Activated CD4-positive, alpha-beta T cell treated with anti-CD3 and anti-CD28 coated beads for 36 hours (primary cell): Measurements from ENCODE around the gene RPL41. TPM values are rescaled to one million over a fixed set of nuclear protein-coding genes. Genes with fewer than 3 reads are reported as not detected.
A peak's percentile ranks its signal among the peaks of the same experiment; 100 is the strongest.

ENCODE experiments used
- ATAC-seq: fragments of 200-7000 bp; cut with Tn5 transposase; one replicate; pipeline ENCODE4 v1.10.0; 2021; ENCODE audit warnings: mild to moderate bottlenecking, moderate library complexity
- CTCF ChIA-PET: fragments of 350-600 bp; sonication (Branson Sonifier 250); formaldehyde crosslinking; loops from one replicate; lab custom pipeline; 2021; ENCODE audit warnings: antibody characterized with exemption; lab: Charles Lee
- POLR2A ChIA-PET: fragments of 350-600 bp; sonication (Branson Sonifier 250); formaldehyde crosslinking; loops from one replicate; lab custom pipeline; 2021; ENCODE audit warnings: antibody characterized with exemption, inconsistent platforms; lab: Charles Lee
- DNase-seq: peaks from one replicate; pipeline ENCODE4 v3.0.0-alpha.2; 2020
- H3K27ac Mint-ChIP-seq: one replicate; pipeline ENCODE4 v1.8.0; 2021; ENCODE audit warnings: mixed read lengths
- H3K27me3 Mint-ChIP-seq: one replicate; pipeline ENCODE4 v1.8.0; 2021; ENCODE audit warnings: mixed read lengths
- H3K36me3 Mint-ChIP-seq: one replicate; pipeline ENCODE4 v1.8.0; 2021; ENCODE audit warnings: low read depth, mixed read lengths
- H3K4me1 Mint-ChIP-seq: one replicate; pipeline ENCODE4 v1.8.0; 2021; ENCODE audit warnings: mixed read lengths
- H3K4me3 Mint-ChIP-seq: one replicate; pipeline ENCODE4 v1.8.0; 2021; ENCODE audit warnings: mild to moderate bottlenecking, moderate library complexity, mixed read lengths
- H3K9me3 Mint-ChIP-seq: one replicate; pipeline ENCODE4 v1.8.0; 2021; ENCODE audit warnings: low read depth, mixed read lengths
- intact Hi-C, 2 experiments: fragments of 100-400 bp; cut with DNase I in 1 of 2; cut with micrococcal nuclease in 1 of 2; formaldehyde crosslinking; loops; one replicate each; pipeline versions ENCODE4 v1.14.2 to v1.15.1; 2022 to 2024; cut with DNase I, micrococcal nuclease
- total RNA-seq, 2 experiments: library from RNA; stranded (reverse); gene quantifications; one replicate each; pipeline ENCODE4 v1.2.3, GENCODE V29; 2021

RPL41 gene
- total RNA-seq, 2 experiments from 2014 or later: 5,101 to 9,949 TPM

DNA sequence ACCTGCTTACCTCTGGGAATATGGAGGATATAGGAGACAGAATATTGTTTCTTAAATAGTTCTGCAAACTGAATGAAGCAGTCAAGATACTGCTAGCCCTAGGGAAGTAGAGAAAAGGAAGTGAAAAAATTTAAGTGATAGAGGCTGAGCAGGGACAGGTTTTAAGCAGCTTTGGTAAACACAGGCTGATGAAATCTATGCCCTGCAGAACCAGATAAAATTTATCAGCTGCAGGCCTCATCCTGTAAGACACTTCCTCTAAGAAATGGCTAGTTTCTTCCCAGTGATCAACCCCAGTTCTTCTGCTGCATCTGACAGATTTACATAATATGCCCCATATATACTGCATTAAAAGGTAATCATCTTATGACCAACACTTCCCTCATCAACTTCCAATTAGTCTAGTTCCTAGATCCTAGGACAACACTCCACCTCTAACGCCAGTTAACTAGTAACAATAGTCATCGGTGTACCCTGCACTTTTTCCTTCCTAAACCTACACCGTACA is 10.4 kb downstream of the RPL41 start:
- POLR2A ChIA-PET: interaction anchor here (0.6 to 2.7 kb wide), 4 partner anchors 10 to 95 kb away, joined by 3 to 11 read pairs (median 4); partner anchors contain the start of genes RNF41, RPL41 and SMARCC2

DNA sequence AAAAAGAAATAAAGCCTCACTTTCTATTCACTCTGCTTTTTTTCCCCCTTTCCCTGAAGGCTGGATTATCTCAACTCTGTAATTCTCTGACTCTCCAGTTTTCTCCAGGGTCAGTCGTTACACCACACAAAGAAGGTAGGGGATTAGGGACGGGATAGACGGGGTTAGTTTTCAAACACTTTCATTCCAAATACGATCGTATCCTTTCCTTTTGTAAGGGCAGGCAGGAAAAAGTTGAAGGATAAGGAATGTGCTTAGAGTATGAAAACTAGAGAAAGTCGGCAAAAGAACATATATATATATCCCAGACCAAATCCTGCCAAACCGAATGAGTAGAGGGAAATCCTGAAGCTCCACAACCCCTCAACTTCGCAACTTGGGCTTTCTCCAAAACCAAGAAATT is 11.1 kb downstream of the RPL41 start:
- POLR2A ChIA-PET: interaction anchor here (0.6 to 2.7 kb wide), 13 partner anchors 10 to 309 kb away, joined by 3 to 48 read pairs (median 6); partner anchors contain the start of genes MYL6, MYL6B, ORMDL2 and PA2G4
- Mint-ChIP-seq H3K36me3 (peaks cover 33% of the 10 kb centered on the region), H3K27ac (peak overlapping the region; percentile 93), H3K27me3 (no peaks in the 10 kb centered on the region), H3K4me3 (peak overlapping the region; percentile 93), H3K9me3 (no peaks in the 10 kb centered on the region), H3K4me1 (peaks cover 53% of the 10 kb centered on the region)
- CTCF ChIA-PET: interaction anchor here (0.6 to 7.4 kb wide), 21 partner anchors 8 to 310 kb away, joined by 3 to 112 read pairs (median 4); partner anchors contain the start of genes ANKRD52, MYL6, ORMDL2 and PA2G4
- intact Hi-C loops: loop anchor here (1.0 to 5.0 kb wide), 7 partner anchors 61 to 509 kb away; partner anchors contain the start of genes COQ10A (in 2 of the 2), ANKRD52 (in 1 of the 2), SMARCC2 (in 1 of the 2) and SPRYD4 (in 1 of the 2)
- DNase-seq: no peak
- ATAC-seq: no peak

More for the DNA sequence above, 10.4 kb downstream of the RPL41 start:
- DNase-seq: no peak
- intact Hi-C loops: loop anchor here (1.0 to 5.0 kb wide), 12 partner anchors 8 to 510 kb away; partner anchors contain the start of genes COQ10A (in 2 of the 2), SMARCC2 (in 2 of the 2), ZC3H10 (in 2 of the 2) and ANKRD52 (in 1 of the 2)
- H3K36me3 Mint-ChIP-seq: peaks cover 26% of the 10 kb centered on the region
- CTCF ChIA-PET: interaction anchor here (0.7 to 7.4 kb wide), 18 partner anchors 8 to 231 kb away, joined by 3 to 112 read pairs (median 6); partner anchors contain the start of genes ANKRD52, MYL6, MYL6B and PAN2
- peaks cover 46% of the 10 kb centered on the region for H3K4me1 Mint-ChIP-seq
- H3K27me3 Mint-ChIP-seq: no peaks in the 10 kb centered on the region
- peak overlapping the region; percentile 93 for H3K4me3 Mint-ChIP-seq
- no peaks in the 10 kb centered on the region for H3K9me3 Mint-ChIP-seq
- H3K27ac Mint-ChIP-seq: peak overlapping the region; percentile 93
- no peak for ATAC-seq

DNA sequence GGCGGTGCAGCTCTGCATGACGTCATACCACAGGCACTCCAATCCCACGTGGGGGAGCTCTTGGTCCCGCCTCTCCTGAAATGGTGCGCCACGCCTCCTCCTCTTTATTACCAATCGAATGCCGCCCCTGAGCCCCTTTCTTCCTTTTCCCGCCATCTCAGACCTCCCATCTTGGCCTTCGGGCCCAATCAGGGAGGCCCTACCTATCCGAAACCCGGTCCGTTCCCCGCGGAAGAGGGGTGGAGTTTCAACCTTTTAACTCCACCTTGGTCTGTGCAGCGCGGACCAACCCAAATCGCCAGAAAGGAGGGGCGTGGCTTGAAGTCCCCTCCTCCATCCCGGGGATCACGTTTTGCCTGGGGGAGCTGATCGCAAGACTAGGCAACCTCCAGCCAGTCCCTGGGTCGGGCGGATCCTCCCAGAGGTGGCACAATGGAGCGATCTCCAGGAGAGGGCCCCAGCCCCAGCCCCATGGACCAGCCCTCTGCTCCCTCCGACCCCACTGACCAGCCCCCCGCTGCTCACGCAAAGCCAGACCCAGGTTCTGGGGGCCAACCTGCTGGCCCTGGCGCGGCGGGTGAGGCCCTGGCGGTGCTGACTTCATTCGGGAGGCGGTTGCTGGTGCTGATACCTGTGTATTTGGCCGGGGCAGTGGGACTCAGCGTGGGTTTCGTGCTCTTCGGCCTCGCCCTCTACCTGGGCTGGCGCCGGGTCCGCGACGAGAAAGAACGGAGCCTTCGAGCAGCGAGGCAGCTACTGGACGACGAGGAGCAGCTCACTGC is 11.6 kb downstream of the RPL41 start, which contains the start of gene ESYT1:
TSS of gene ESYT1 (plus strand) at position 380 of the 782 bp plus-strand sequence. CDS start at position 433, 53 bp downstream.
- peak; percentile 96 for ATAC-seq
- Mint-ChIP-seq H3K27ac (peak within 1 kb of the TSS; percentile 95), H3K27me3 (no peaks in the 10 kb centered on the region), H3K36me3 (peaks cover 36% of the 10 kb centered on the region), H3K4me3 (peak within 1 kb of the TSS; percentile 93), H3K4me1 (peaks cover 55% of the 10 kb centered on the region), H3K9me3 (no peaks in the 10 kb centered on the region)
- peak; percentile 98 for DNase-seq
- ChIA-PET CTCF (interaction anchor here (0.5 to 7.4 kb wide), 23 partner anchors 9 to 311 kb away, joined by 3 to 112 read pairs (median 4); partner anchors contain the start of genes ANKRD52, MYL6, ORMDL2 and PA2G4), POLR2A (interaction anchor here (0.6 to 2.7 kb wide), 16 partner anchors 9 to 310 kb away, joined by 3 to 48 read pairs (median 4); partner anchors contain the start of genes MYL6, MYL6B, ORMDL2 and PA2G4)
- intact Hi-C loops: loop anchor here (1.0 to 5.0 kb wide), 11 partner anchors 24 to 509 kb away; partner anchors contain the start of genes COQ10A (in 2 of the 2), MYL6B (in 2 of the 2), PA2G4 (in 2 of the 2) and ANKRD52 (in 1 of the 2)

- Mint-ChIP-seq H3K27ac (peak overlapping the region; percentile 95), H3K27me3 (no peaks in the 10 kb centered on the region), H3K36me3 (peaks cover 41% of the 10 kb centered on the region), H3K9me3 (no peaks in the 10 kb centered on the region), H3K4me1 (peaks cover 55% of the 10 kb centered on the region), H3K4me3 (peak overlapping the region; percentile 93)
- ChIA-PET CTCF (interaction anchor here (0.5 to 7.4 kb wide), 15 partner anchors 8 to 155 kb away, joined by 3 to 112 read pairs (median 6); partner anchors contain the start of genes MYL6, PA2G4, RAB5B and RNF41), POLR2A (interaction anchor here (0.6 to 2.7 kb wide), 9 partner anchors 11 to 93 kb away, joined by 3 to 48 read pairs (median 11); partner anchors contain the start of genes MYL6, MYL6B, PA2G4 and RNF41)
- ATAC-seq: no peak
- DNase-seq: no peak
- intact Hi-C loops: loop anchor here (1.0 to 5.0 kb wide), 6 partner anchors 24 to 339 kb away; partner anchors contain the start of genes MYL6B (in 2 of the 2), PA2G4 (in 2 of the 2), COQ10A (in 1 of the 2) and CS (in 1 of the 2)
These were observed 12.3 kb downstream of the RPL41 start for GRCh38 chr12:56128670-56129205.

- no peaks in the 10 kb centered on the region for H3K9me3 Mint-ChIP-seq
- ChIA-PET POLR2A (interaction anchor here (0.6 to 2.3 kb wide), 6 partner anchors 12 to 53 kb away, joined by 3 to 48 read pairs (median 10); partner anchors contain the start of genes MYL6, PA2G4, RPL41 and ZC3H10), CTCF (interaction anchor here (0.6 to 7.4 kb wide), 8 partner anchors 10 to 93 kb away, joined by 3 to 112 read pairs (median 10); partner anchors contain the start of genes PA2G4, RNF41, SMARCC2 and ZC3H10)
- H3K27ac Mint-ChIP-seq: peak overlapping the region; percentile 95
- H3K4me3 Mint-ChIP-seq: peak overlapping the region; percentile 93
- peaks cover 58% of the 10 kb centered on the region for H3K4me1 Mint-ChIP-seq
- peak; percentile 3 for ATAC-seq
- H3K27me3 Mint-ChIP-seq: no peaks in the 10 kb centered on the region
- intact Hi-C loops: loop anchor here in 1 of 2 experiments (5.0 kb wide), 2 partner anchors 138 to 338 kb away; partner anchors contain the start of genes COQ10A and SPRYD4
- peaks cover 47% of the 10 kb centered on the region for H3K36me3 Mint-ChIP-seq
- peak; percentile 76 for DNase-seq
These were observed 12.9 kb downstream of the RPL41 start for GRCh38 chr12:56129206-56129941.

DNA sequence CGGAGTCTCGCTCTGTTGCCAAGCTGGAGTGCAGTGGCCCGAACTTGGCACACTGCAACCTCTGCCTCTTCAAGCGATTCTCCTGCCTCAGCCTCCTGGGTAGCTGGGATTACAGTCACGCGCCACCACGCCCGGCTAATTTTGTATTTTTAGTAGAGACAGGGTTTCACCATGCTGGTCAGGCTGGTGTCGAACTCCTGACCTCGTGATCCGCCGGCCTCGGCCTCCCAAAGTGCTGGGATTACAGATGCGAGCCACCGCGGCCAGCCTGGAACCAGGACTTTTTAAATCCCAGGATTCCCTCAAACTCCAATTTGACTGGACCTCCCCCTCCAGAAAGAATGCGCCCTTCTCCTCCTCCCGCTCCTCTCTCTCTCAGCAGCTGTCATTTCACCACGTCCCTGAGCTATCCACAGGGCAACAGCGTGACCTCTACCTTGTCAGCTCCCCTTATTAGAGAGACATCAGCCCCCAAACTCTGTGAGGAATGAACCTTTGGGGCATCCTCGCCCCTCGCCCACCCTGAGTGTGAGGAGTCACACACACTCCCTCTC is 13.6 kb downstream of the RPL41 start:
- Mint-ChIP-seq H3K4me3 (peak overlapping the region; percentile 93), H3K9me3 (no peaks in the 10 kb centered on the region), H3K4me1 (peaks cover 56% of the 10 kb centered on the region), H3K36me3 (peaks cover 48% of the 10 kb centered on the region), H3K27me3 (no peaks in the 10 kb centered on the region), H3K27ac (peak overlapping the region; percentile 80)
- CTCF ChIA-PET: interaction anchor here (0.6 to 0.7 kb wide), 3 partner anchors 9 to 1628 kb away, joined by 3 read pairs; no protein-coding TSS in a partner anchor
- ATAC-seq: no peak
- no peak for DNase-seq
- POLR2A ChIA-PET: no interaction called here
- intact Hi-C loops: loop anchor here in 1 of 2 experiments (5.0 kb wide), 2 partner anchors 137 to 337 kb away; partner anchors contain the start of genes COQ10A and SPRYD4

DNA sequence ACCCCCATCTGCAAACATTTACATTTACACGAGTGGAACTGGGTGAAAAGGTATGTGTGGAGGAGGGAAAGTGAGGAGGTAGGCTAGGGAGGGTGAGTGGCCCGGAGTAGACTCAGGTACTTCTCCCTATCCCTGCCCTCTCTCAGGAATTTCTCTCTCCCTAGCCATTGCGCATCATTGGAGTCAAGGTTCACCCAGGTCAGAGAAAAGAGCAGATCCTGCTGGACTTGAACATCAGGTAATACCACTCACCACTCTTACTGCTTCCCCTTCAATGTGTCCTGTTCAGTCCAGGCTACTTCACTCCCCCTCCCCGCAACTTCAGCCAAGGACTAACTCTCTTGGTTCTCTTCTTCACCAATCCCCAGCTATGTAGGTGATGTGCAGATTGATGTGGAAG is 14.4 kb downstream of the RPL41 start:
- Mint-ChIP-seq H3K27ac (peak overlapping the region; percentile 43), H3K9me3 (no peaks in the 10 kb centered on the region), H3K27me3 (no peaks in the 10 kb centered on the region), H3K36me3 (peaks cover 52% of the 10 kb centered on the region), H3K4me3 (peak overlapping the region; percentile 93), H3K4me1 (peaks cover 57% of the 10 kb centered on the region)
- DNase-seq: no peak
- POLR2A ChIA-PET: no interaction called here
- intact Hi-C loops: no loop called here
- no peak for ATAC-seq
- CTCF ChIA-PET: interaction anchor here (0.6 to 0.7 kb wide), 2 partner anchors 103 to 111 kb away, joined by 3 to 4 read pairs; no protein-coding TSS in a partner anchor

- ChIA-PET POLR2A (no interaction called here), CTCF (interaction anchor here (1.1 kb wide), 1 partner anchor 10 kb away, joined by 5 read pairs; no protein-coding TSS in a partner anchor)
- DNase-seq: no peak
- Mint-ChIP-seq H3K36me3 (peaks cover 84% of the 10 kb centered on the region), H3K27me3 (no peaks in the 10 kb centered on the region), H3K9me3 (no peaks in the 10 kb centered on the region), H3K27ac (no peak overlapping the region), H3K4me1 (peaks cover 63% of the 10 kb centered on the region), H3K4me3 (no peak overlapping the region)
- intact Hi-C loops: no loop called here
- ATAC-seq: no peak
These were observed 18.5 kb downstream of the RPL41 start for GRCh38 chr12:56134897-56135296.

GRCh38 chr12:56137853-56138571 is 21.6 kb downstream of the RPL41 start:
- Mint-ChIP-seq H3K4me3 (no peak overlapping the region), H3K27ac (peak overlapping the region; percentile 68), H3K27me3 (no peaks in the 10 kb centered on the region), H3K36me3 (peaks cover 78% of the 10 kb centered on the region), H3K9me3 (no peaks in the 10 kb centered on the region), H3K4me1 (peaks cover 53% of the 10 kb centered on the region)
- ATAC-seq (no peak), DNase-seq (no peak)
- ChIA-PET CTCF (interaction anchor here (1.0 to 1.9 kb wide), 6 partner anchors 10 to 20 kb away, joined by 3 to 7 read pairs (median 4); partner anchors contain the start of genes ESYT1, MYL6B and ZC3H10), POLR2A (interaction anchor here (0.6 to 1.6 kb wide), 3 partner anchors 11 to 13 kb away, joined by 3 to 5 read pairs (median 5); partner anchors contain the start of gene ESYT1)
- intact Hi-C loops: no loop called here
